Omental fat pad (tissue), 4 donors: ENCODE measurements around the gene CCDC24. TPM values are rescaled to one million over a fixed set of nuclear protein-coding genes. Genes with fewer than 3 reads are reported as not detected.

Experiments used
- ATAC-seq: fragments of 150-250 bp; one replicate; pipeline ENCODE4 v1.9.1; 2016; ENCODE audit warnings: mild to moderate bottlenecking, moderate library complexity; ENCODE audit not compliant: low FRiP score
- DNase-seq: peaks from one replicate; pipeline ENCODE4 v3.0.0-alpha.2; 2019; ENCODE audit warnings: low spot score
- CTCF ChIP-seq, 3 donors: fragments of 450-650 bp; IDR thresholded peaks; one replicate each; pipeline ENCODE4 v1.5.1; 2016 to 2017; ENCODE audit warnings: antibody characterized with exemption in 3 of 3, mild to moderate bottlenecking in 3 of 3, moderate library complexity in 2 of 3
- total RNA-seq, 4 donors: library from RNA; depleted of rRNA; stranded (reverse); fragments of >200 nt; gene quantifications; one replicate each; pipeline ENCODE4 v1.1.0, GENCODE V29; 2016

CCDC24 gene
- total RNA-seq, 4 donors from 2014 or later = 2.3 to 3.6 (median 2.8) TPM

- ATAC-seq = no peak
Observed at GRCh38 chr1:43947874-43948437, 43.4 kb upstream of the CCDC24 start.

GRCh38 chr1:43949678-43950077 lies 41.7 kb upstream of the CCDC24 start:
- ATAC-seq = no peak
- no peak for DNase-seq
- no peak for TF ChIP-seq CTCF (IDR thresholded peaks at IDR 0.05)

More at GRCh38 chr1:43947874-43948437, 43.4 kb upstream of the CCDC24 start:
- TF ChIP-seq CTCF (IDR thresholded peaks at IDR 0.05) = no peak
- no peak for DNase-seq

- TF ChIP-seq CTCF (IDR thresholded peaks at IDR 0.05) = no peak
- ATAC-seq = no peak
- no peak for DNase-seq
Observed at GRCh38 chr1:43951021-43951985, 40.1 kb upstream of the CCDC24 start.

- DNase-seq (no peak), ATAC-seq (no peak)
- TF ChIP-seq CTCF (IDR thresholded peaks at IDR 0.05) = no peak
Observed at GRCh38 chr1:43952731-43953346, 38.6 kb upstream of the CCDC24 start.

- ATAC-seq (no peak), DNase-seq (no peak)
- no peak for TF ChIP-seq CTCF (IDR thresholded peaks at IDR 0.05)
Observed at GRCh38 chr1:43953361-43953760, 38.0 kb upstream of the CCDC24 start.

GRCh38 chr1:43954036-43954435 lies 37.4 kb upstream of the CCDC24 start:
- TF ChIP-seq CTCF (IDR thresholded peaks at IDR 0.05) = no peak
- no peak for DNase-seq
- ATAC-seq = no peak
